Measurements from ENCODE around the gene IGSF6.

IGSF6 gene

GRCh38 chr16:21600031-21600773 is 52.2 kb downstream of the IGSF6 start:
- DNase-seq (ENCODE audit: low spot score): peak; percentile 27

- peak; percentile 95 for DNase-seq (ENCODE audit: low spot score)
Measured at GRCh38 chr16:21599122-21600030, 53.0 kb downstream of the IGSF6 start, which contains the start of gene METTL9. METTL9 (plus strand) TSS chr16:21599577; CDS start chr16:21599734, 157 bp downstream.

- peak; percentile 46 for DNase-seq (ENCODE audit: low spot score)
Measured at GRCh38 chr16:21598701-21599121, 53.7 kb downstream of the IGSF6 start.

GRCh38 chr16:21598206-21598605 is 54.2 kb downstream of the IGSF6 start:
- no peak for DNase-seq (ENCODE audit: low spot score)

GRCh38 chr16:21597561-21598030 is 54.8 kb downstream of the IGSF6 start:
- DNase-seq (ENCODE audit: low spot score): no peak

- no peak for DNase-seq (ENCODE audit: low spot score)
Measured at GRCh38 chr16:21593530-21594289, 58.7 kb downstream of the IGSF6 start.

GRCh38 chr16:21592191-21592590 is 60.2 kb downstream of the IGSF6 start:
- no peak for DNase-seq (ENCODE audit: low spot score)

GRCh38 chr16:21590796-21591195 is 61.6 kb downstream of the IGSF6 start:
- DNase-seq (ENCODE audit: low spot score): no peak

GRCh38 chr16:21590287-21590686 is 62.1 kb downstream of the IGSF6 start:
- peak; percentile 49 for DNase-seq (ENCODE audit: low spot score)

- DNase-seq (ENCODE audit: low spot score): no peak
Measured at GRCh38 chr16:21589551-21589950, 62.9 kb downstream of the IGSF6 start.
